Measurements from ENCODE around the gene ATRNL1.

GRCh38 chr10:115902596-115902995 is 809.4 kb downstream of the ATRNL1 start:
- TF ChIP-seq CTCF (IDR thresholded peaks at IDR 0.05; ENCODE audit: low read depth, low read length, poor library complexity, severe bottlenecking) (no peak), EZH2phosphoT487 (IDR thresholded peaks at IDR 0.05; ENCODE audit: borderline replicate concordance, low read length) (no peak)

Measured in DOHH2 (cell line).